ENCODE measurements around the gene SORCS1.

GRCh38 chr10:107148906-107149305, 15.6 kb downstream of the SORCS1 start:
- TF ChIP-seq CTCF (IDR thresholded peaks at IDR 0.05; ENCODE audit: low read length), result no peak
- TF ChIP-seq EZH2phosphoT487 (IDR thresholded peaks at IDR 0.05; ENCODE audit: low read length), result no peak
- TF ChIP-seq EZH2 (optimal IDR thresholded peaks at IDR 0.05; ENCODE audit: low read depth, low read length), result no peak
